GM19455 (cell line): Measurements from ENCODE around the gene GALNTL6.
"Not testable (repeated sequence)": the region's sequence is repeated elsewhere in the genome, so short reads cannot be mapped to it uniquely, and the experiment has no call there.

Experiments used
- ATAC-seq: cut with Tn5 transposase; IDR thresholded peaks from one replicate; pipeline ENCODE4 v1.9.1; 2021; ENCODE audit not compliant: unreplicated experiment

The GALNTL6 gene

DNA sequence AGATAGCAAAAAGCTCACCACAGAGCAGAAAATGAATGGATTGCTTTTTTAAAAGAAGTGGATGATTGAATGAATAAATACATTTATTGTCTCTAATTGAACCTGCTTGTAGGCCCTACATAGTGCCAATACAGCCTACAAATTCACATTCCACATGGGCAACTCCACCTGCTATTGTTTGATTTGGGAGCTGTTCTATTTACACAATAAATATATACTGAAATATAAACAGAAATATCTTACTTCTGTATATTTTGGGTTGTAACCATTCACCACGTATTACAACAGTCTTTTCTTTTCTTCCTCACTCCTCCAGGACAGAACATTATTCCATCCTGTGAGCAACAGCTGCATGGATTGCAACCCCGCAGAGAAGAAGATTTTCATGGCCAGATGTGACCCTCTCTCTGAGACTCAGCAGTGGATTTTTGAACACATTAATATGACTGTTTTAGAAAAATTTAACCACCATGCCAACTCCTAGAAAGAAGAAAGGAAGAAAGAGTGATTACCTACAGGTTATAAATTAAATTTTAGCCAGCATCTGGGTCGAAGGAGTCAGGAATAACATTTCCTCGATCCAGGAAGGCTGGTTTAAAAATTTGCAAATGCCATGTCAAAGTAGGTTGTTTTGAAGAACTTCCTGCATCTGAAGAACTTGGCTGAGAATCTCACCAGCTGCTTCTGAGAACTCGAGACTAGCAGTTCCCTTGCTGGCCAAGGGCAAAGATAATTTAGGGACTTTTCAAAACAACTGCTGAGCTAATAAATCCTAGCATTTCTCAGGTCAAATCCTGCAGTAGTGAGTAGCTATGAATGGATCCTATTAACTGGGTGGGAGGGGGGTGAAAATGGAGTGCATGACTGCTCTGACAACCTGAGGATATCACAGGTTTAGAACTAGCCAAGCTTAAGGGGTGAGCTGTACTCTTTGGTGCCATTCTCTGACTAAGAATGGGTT lies 1226.7 kb downstream of the GALNTL6 start:
- no peak for ATAC-seq

DNA sequence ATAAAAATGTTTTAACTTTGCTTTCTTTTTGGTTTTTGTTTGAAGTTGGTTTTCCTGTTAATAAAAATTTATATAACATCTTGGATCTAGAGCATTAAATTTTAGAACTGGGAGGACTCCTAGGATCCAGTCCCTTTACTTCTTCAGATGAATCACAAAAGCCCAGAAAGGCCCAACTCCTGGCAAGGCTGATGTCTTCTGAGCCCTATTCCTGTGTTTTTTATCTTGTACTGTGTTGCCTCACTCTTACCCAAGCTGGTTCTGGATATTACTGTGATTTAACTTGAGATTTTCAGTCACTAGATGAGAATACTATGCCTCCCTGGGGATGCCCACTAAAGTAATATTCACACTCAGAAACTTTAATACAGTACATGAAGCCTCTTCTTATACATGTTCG lies 1228.3 kb downstream of the GALNTL6 start:
- no peak for ATAC-seq

DNA sequence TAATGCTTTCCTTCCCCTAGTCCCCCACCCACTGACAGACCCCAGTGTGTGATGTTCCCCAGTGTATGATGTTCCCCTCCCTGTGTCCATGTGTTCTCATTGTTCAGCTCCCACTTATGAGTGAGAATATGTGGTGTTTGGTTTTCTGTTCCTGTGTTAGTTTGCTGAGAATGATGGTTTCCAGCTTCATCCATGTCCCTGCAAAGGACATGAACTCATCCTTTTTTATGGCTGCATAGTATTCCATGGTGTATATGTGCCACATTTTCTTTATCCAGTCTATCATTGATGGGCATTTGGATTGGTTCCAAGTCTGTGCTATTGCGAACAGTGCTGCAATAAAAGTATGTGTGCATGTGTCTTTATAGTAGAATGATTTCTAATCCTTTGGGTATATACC lies 1228.9 kb downstream of the GALNTL6 start:
- ATAC-seq, result not testable (repeated sequence)

DNA sequence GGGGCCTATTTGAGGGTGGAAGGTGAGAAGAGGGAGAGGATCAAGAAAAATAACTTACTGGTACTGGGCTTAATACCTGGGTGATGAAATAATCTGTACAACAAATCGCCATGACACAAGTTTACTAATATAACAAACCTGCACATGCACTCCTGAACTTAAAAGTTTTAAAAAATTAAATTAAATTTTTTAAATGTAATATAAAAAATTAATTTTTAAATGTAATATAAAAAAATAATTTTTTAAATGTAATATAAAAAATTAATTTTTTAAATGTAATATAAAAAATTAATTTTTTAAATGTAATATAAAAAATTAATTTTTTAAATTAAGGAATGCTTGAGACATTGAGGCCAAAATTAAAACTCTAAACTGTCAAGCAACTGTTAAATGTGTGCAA lies 1231.1 kb downstream of the GALNTL6 start:
- no peak for ATAC-seq

DNA sequence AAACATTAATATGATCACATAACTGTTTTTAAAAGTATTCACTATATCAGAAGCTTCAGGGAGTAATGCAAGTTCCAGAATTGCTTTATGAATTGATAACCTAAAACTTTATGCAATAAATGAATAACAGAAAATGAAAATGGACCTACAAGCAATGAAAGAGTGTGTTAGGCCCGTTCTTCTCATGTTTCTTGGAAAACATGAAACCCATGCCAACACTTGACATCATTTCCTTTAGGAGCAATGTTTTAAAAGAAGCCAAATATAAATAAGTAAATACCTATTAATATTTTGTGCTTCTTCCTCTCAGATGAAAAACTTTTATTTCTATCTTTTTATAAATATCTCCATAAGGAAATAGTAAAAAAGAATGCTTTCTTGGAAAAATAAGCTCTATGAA lies 1232.4 kb downstream of the GALNTL6 start:
- ATAC-seq, result no peak

DNA sequence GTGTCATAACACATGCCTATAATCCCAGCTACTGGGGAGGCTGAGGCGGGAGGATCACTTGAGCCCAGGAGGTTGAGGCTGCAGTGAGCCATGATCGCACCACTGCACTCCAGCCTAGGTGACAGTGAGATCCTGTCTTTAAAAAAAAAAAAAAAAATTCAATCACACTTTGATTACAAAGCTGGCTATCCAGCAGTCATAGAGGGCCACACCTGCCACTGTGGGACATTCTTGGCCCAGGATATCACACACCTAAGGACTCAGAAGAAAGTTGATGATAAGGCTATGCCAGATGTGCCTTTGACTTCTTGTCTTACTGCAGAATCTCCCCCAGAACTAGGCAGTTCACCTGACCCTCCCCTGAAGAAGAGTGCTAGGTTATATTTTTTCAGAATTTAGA lies 1232.9 kb downstream of the GALNTL6 start:
- ATAC-seq, result no peak

DNA sequence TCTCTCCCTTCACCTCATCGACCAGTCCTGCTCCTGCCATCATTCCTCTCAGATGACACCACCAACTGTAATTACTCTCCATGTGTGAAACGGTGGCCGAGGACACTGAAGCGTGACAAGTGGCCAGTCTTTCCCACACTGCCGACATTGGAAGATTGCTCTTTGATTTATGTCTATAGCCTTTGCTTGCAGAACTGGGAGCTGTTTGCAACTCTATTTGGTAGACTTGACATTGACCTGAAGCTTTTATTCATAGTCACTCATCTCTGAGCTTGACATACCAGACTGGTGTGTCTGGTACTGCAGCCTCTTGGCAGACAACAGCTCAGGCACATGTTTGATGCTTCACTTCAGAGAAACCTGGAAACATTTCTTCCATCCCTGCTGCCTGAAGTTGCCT lies 1233.6 kb downstream of the GALNTL6 start:
- no peak for ATAC-seq

DNA sequence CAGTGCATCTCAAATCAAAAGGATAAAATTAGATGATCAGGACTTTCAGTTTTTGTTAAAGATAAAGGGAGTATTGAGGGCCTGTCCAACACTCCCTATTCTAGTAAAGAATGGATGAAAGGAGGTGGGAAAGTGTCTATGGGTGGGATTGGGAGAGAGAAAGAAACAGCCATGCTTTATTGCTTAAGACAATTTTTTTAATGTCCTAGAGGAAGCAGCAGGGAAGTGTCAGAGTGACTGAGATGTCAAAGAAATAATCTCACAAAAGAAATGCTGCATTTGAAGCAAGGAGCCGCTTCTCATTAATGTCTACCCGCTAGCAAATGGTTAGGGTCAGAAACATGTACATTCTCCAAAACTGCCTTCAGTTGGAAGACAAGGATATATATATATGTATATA lies 1238.0 kb downstream of the GALNTL6 start:
- no peak for ATAC-seq

DNA sequence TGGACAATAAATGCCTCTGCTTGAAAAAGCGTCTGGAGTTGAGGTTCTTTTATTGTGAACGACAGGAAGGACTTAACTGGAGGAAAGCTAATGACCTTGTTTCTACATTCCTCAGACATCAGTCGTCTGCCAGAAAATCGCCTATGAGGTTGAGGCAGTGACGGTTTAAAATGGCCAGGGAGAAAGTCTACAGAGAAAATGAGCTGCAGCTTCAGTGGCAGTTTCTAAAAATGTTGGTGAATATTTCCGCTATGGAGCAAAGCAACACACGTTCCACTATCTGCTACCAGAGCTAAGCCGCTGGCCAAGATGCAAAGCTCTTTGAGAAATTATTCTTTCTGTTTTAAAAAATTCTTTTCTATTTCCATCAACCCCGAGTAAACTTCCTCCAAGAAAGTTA lies 1238.5 kb downstream of the GALNTL6 start:
- no peak for ATAC-seq

DNA sequence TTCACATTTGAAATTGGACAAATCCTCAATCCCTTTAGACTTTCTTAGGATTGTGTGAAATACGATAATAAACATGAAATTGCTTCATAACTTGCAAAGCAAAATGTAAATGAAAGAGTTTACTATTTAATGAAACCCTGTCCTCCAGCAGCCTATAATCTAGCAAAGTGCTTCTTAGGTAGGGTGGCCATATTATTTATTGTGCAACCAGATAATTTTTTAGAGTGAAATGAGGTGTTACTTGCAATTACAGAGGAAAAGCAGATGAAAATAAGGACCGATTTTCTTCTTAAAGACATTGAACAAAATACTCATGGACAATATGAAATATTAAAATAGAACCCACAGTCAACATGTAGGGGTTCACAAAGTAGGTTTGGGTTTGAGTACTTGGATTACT lies 1239.2 kb downstream of the GALNTL6 start:
- no peak for ATAC-seq

DNA sequence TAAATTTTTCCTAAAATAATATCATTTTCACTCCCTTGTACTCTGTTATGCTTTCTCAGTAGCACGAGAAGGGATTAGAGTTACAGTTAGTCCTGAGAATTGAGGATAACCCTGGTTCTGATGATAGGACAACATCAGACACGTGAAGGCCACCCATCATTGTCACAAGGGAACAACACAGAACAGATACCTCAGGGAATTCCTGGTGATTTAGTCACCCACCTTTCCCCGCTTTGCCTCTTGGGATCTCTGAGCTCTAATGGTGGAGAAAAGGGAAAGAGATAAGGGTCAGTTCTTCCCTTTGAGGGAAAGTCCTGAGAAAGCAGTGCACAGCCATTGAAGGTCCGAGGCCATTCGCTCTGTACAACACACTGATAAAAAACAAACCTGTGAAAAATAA lies 1243.1 kb downstream of the GALNTL6 start:
- no peak for ATAC-seq

DNA sequence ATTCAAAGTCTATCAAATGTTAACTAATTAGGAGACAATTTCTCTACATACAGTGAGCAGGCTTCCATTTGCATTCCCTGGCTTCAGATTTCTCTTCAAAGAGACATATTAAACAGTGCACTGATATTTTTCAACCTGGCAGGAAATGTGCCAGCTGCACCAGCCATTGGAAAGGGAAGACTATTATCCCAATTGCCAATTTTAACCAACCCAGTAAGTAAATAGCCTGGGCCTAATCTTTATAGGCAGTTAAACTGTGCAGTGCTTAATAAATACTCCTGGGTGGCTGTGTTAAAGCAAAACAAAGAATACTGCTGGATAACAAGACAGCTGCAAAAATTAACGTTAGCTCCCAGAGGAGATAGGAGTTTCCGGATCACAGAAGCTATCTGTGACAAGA lies 1243.5 kb downstream of the GALNTL6 start:
- ATAC-seq, result no peak

DNA sequence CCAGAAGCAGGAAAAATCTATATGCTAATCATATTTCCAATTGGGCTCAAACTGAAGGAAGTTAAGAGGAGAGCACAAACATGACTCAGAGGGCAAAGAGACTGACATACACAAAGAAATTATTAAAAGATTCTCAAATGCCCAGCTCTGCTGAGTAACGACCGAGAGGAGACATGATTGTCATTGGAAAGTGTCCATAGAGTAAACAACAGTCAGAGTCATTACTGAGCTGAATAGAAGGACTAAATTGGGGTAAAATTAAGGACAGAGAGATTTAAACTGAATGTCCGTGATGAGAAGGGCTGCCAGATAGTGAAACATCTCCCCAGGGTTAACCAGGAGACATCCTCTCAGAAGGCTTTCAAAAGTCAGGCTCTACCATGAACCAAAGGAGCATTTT lies 1244.2 kb downstream of the GALNTL6 start:
- ATAC-seq, result no peak

DNA sequence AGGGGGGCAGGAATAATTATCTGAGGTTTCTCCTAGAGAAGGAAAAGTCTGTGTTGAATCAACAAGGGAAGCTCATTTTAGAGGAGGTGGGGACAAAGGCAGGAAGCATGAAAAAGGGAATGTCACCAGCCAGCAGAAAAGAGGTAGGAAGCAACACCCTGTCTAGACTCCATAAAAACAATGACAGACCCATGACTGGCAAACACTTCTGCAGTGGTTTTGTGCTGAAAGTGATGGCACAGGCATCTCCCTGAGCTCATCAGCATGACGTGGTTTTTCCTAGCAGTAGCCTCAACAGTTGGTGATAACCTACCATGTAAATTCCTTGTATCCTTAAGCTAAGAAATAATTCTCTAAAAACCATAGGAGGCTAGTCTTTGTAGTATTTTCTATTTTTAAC lies 1244.7 kb downstream of the GALNTL6 start:
- no peak for ATAC-seq

DNA sequence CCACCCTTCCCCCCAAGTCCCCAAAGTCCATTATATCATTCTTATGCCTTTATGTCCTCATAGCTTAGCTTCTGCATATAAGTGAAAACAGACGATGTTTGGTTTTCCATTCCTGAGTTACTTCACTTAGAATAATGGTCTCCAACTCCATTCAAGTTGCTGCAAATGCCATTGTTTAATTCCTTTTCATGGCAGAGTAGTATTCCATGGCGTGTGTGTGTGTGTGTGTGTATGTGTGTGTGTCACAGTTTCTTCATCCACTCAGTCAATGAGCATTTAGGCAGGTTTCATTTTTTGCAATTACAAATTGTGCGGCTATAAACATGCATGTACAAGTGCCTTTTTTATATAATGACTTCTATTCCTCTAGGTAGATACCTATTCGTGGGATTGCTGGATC lies 1248.0 kb downstream of the GALNTL6 start:
- no peak for ATAC-seq

DNA sequence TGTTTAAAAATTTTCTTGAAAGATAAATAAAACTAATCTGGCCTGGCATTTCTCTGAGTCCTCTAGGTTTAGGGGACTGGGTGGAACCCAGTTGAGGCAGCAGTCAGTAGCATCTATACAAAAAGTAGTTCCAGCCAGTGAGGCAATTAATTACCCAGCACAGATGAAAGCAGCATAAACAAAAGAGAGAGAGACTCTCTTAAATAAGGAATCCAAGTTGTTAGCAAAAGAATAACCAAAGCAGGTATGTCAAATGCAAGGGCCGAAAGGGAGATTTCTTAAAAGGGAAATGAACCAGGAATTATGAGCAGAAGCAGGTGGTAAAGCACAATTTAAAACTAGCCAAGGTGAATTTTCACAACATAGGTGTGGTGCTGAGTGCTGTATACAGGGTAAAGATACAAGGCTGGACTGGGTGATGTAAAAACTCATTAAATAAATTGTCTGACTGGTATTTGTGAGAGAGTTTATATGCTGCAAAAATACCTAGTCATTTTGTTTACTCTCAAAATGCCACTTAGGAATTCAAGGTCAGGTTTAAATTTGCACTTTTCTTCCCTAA lies 1260.8 kb downstream of the GALNTL6 start:
- no peak for ATAC-seq

DNA sequence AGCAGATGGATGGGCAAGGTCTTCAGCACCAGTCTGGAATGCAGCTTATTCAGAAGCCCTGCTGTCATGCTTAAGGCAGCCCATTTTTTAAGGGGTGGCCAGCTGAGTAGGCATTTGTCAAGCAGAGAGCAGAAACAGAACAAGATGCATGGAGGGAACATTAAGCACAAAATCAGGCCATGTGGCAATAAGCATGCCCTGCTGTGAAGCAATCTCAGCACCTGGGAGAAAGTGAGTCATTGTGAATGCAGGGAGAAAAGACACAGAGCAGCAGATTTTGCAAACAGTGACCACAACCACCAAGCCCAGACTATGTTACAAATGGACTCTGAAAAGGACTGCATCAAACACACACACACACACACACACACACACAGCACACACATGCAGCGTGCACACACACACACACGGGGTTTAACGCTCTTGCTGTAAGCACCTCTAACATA lies 1261.3 kb downstream of the GALNTL6 start:
- no peak for ATAC-seq

DNA sequence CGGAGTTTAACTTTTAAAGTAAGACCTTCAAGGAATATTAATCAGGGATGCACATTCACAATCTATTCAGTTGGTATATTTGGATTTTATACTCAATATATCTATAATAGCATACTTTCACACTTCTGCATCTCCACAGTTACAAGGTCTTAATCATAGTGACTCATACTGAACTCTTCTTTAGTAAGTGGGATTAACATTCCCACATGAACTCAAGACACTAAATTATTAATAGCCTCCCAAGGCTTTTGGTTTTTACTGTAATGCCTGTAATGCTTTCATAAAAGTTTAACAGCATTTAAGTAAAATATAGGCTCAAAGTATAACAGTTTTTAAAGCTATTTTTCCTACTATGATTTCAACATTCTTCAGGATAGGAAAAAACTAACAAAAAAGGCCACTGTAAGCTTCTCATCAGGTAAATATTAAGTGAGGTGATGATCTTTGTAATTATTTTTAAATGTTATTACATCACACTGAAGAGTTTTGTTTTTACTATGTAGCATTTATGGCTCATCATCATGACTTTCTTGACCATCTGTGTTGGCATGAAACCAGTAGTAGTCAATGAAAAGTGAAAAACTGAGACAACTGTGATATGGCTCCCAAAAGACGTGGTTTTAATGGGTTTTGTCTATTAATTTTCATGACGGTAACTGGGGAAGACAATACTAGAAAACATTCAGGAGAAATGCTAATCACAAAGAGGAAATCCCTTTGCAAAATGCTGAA lies 1263.9 kb downstream of the GALNTL6 start:
- no peak for ATAC-seq

DNA sequence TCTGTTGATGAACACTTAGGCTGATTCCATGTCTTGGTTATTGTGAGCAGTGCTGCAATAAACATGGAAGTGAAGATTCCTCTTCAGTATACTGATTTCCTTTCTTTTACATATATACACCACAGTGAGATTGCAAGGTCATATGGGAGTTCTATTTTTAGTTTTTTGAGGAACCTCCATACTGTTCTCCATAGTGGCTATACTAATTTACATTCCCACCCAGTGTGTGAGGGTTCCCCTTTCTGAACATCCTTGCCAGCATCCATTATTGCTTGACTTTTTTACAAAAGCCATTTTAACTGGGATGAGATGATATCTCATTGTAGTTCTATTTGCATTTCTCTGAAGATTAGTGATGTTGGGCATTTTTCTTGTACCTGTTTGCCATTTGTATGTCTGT lies 1274.9 kb downstream of the GALNTL6 start:
- ATAC-seq, result no peak
